Measurements from ENCODE around the gene MLN.

DNA sequence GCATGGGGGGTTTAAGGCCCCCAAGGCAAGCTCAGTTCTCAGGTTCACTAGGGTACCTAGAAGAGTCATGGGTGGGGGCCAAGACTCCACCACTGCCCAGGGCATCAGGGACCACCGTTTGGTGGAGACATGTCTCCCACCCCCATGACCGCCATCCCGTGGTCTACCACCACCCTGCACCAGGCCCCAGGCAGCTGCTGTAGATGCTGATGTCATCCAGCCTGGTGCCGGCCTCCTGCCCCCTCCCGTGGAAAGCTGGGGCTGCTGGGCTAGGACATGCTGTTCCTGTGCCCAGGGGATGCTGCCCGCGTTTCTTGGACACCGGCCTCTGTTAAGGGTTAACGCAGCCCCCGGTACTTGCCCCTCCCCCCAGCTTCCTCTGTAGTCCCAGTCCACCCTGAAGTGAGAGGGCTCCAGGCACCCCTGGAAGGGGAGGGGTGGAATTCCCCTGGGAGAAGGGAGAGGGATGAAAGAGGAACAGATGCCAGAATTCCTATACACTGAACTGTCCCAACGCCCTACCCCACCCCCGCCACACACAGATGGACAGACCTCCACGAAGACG lies 57.7 kb downstream of the MLN start:
- TF ChIP-seq, protein P1, sequence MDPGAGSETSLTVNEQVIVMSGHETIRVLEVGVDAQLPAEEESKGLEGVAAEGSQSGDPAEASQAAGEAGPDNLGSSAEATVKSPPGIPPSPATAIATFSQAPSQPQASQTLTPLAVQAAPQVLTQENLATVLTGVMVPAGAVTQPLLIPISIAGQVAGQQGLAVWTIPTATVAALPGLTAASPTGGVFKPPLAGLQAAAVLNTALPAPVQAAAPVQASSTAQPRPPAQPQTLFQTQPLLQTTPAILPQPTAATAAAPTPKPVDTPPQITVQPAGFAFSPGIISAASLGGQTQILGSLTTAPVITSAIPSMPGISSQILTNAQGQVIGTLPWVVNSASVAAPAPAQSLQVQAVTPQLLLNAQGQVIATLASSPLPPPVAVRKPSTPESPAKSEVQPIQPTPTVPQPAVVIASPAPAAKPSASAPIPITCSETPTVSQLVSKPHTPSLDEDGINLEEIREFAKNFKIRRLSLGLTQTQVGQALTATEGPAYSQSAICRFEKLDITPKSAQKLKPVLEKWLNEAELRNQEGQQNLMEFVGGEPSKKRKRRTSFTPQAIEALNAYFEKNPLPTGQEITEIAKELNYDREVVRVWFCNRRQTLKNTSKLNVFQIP (CRISPR knock-in tag; IDR thresholded peaks at IDR 0.05; ENCODE audit: borderline replicate concordance, low read depth): no peak
- TF ChIP-seq ZNF565 (CRISPR knock-in tag; conservative IDR thresholded peaks at IDR 0.05; ENCODE audit: low read depth) (no peak), ZFP3 (CRISPR knock-in tag; IDR thresholded peaks at IDR 0.05) (no peak), GLIS3 (CRISPR knock-in tag; IDR thresholded peaks at IDR 0.05) (no peak)
